ENCODE measurements around the gene FRMD4A.

Gene FRMD4A

GRCh38 chr10:14254368-14254767 is 76.4 kb downstream of the FRMD4A start:
- H3K36me3 ChIP-seq (replicated peaks), result no peaks in the 10 kb centered on the region
- H3K27me3 ChIP-seq (replicated peaks), result no peaks in the 10 kb centered on the region
- no peak for TF ChIP-seq CTCF (IDR thresholded peaks at IDR 0.05; ENCODE audit: low read depth, low read length, missing control alignments)
- in situ Hi-C loops (cut with HindIII; ENCODE audit: low pct_ligation_motif_present, low sequenced_read_pairs), result no loop called here
- no peak overlapping the region for H3K4me3 ChIP-seq (ENCODE audit: low read depth, low read length)
- no peak for DNase-seq
- H3K27ac ChIP-seq, result no peak overlapping the region

- in situ Hi-C loops (cut with HindIII; ENCODE audit: low pct_ligation_motif_present, low sequenced_read_pairs), result no loop called here
- no peak for TF ChIP-seq CTCF (IDR thresholded peaks at IDR 0.05; ENCODE audit: low read depth, low read length, missing control alignments)
- no peaks in the 10 kb centered on the region for H3K36me3 ChIP-seq (replicated peaks)
- no peak for DNase-seq
- H3K27me3 ChIP-seq (replicated peaks), result no peaks in the 10 kb centered on the region
- no peak overlapping the region for H3K4me3 ChIP-seq (ENCODE audit: low read depth, low read length)
- H3K27ac ChIP-seq, result no peak overlapping the region
Measured at GRCh38 chr10:14253711-14254110, 77.0 kb downstream of the FRMD4A start.

GRCh38 chr10:14253079-14253478 is 77.6 kb downstream of the FRMD4A start:
- Histone ChIP-seq H3K4me3 (ENCODE audit: low read depth, low read length) (no peak overlapping the region), H3K27ac (no peak overlapping the region), H3K27me3 (replicated peaks) (no peaks in the 10 kb centered on the region), H3K36me3 (replicated peaks) (no peaks in the 10 kb centered on the region)
- no peak for DNase-seq
- no peak for TF ChIP-seq CTCF (IDR thresholded peaks at IDR 0.05; ENCODE audit: low read depth, low read length, missing control alignments)
- in situ Hi-C loops (cut with HindIII; ENCODE audit: low pct_ligation_motif_present, low sequenced_read_pairs), result no loop called here

GRCh38 chr10:14250496-14251076 is 80.1 kb downstream of the FRMD4A start:
- no peak for TF ChIP-seq CTCF (IDR thresholded peaks at IDR 0.05; ENCODE audit: low read depth, low read length, missing control alignments)
- no peaks in the 10 kb centered on the region for H3K27me3 ChIP-seq (replicated peaks)
- in situ Hi-C loops (cut with HindIII; ENCODE audit: low pct_ligation_motif_present, low sequenced_read_pairs), result no loop called here
- no peak for DNase-seq
- no peak overlapping the region for H3K4me3 ChIP-seq (ENCODE audit: low read depth, low read length)
- H3K36me3 ChIP-seq (replicated peaks), result no peaks in the 10 kb centered on the region
- no peak overlapping the region for H3K27ac ChIP-seq

- H3K27me3 ChIP-seq (replicated peaks), result no peaks in the 10 kb centered on the region
- in situ Hi-C loops (cut with HindIII; ENCODE audit: low pct_ligation_motif_present, low sequenced_read_pairs), result no loop called here
Measured at GRCh38 chr10:14247377-14248116, 83.2 kb downstream of the FRMD4A start.

More at GRCh38 chr10:14247377-14248116, 83.2 kb downstream of the FRMD4A start:
- no peak overlapping the region for H3K4me3 ChIP-seq (ENCODE audit: low read depth, low read length)
- H3K27ac ChIP-seq, result no peak overlapping the region
- no peak for TF ChIP-seq CTCF (IDR thresholded peaks at IDR 0.05; ENCODE audit: low read depth, low read length, missing control alignments)
- H3K36me3 ChIP-seq (replicated peaks), result no peaks in the 10 kb centered on the region
- no peak for DNase-seq

All from brain microvascular endothelial cell (primary cell).